GM21381 (cell line): ENCODE results near the gene FAR1.
"Not testable (repeated sequence)": the region's sequence is repeated elsewhere in the genome, so short reads cannot be mapped to it uniquely, and the experiment has no call there.

Experiments
- ATAC-seq: cut with Tn5 transposase; IDR thresholded peaks from one replicate; pipeline ENCODE4 v1.9.1; 2021; ENCODE audit warnings: mild to moderate bottlenecking, moderate library complexity; ENCODE audit not compliant: unreplicated experiment

FAR1 gene

GRCh38 chr11:13702071-13702470, 33.6 kb downstream of the FAR1 start:
- no peak for ATAC-seq

GRCh38 chr11:13705710-13706109, 37.2 kb downstream of the FAR1 start:
- ATAC-seq: no peak

- no peak for ATAC-seq
Observed at GRCh38 chr11:13713982-13714381, 45.5 kb downstream of the FAR1 start.

- ATAC-seq: no peak
Observed at GRCh38 chr11:13717331-13717730, 48.9 kb downstream of the FAR1 start.

GRCh38 chr11:13718394-13718793, 49.9 kb downstream of the FAR1 start:
- no peak for ATAC-seq

GRCh38 chr11:13720940-13721339, 52.5 kb downstream of the FAR1 start:
- no peak for ATAC-seq

- no peak for ATAC-seq
Observed at GRCh38 chr11:13721760-13722159, 53.3 kb downstream of the FAR1 start.

- ATAC-seq: no peak
Observed at GRCh38 chr11:13726456-13726855, 58.0 kb downstream of the FAR1 start.

GRCh38 chr11:13728076-13728475, 59.6 kb downstream of the FAR1 start:
- ATAC-seq: no peak

- ATAC-seq: no peak
Observed at GRCh38 chr11:13734530-13734929, 66.1 kb downstream of the FAR1 start.

- no peak for ATAC-seq
Observed at GRCh38 chr11:13745165-13745564, 76.7 kb downstream of the FAR1 start.

GRCh38 chr11:13753316-13753715, 84.8 kb downstream of the FAR1 start:
- not testable (repeated sequence) for ATAC-seq

- ATAC-seq: no peak
Observed at GRCh38 chr11:13759050-13759449, 90.6 kb downstream of the FAR1 start.

- no peak for ATAC-seq
Observed at GRCh38 chr11:13760115-13760514, 91.6 kb downstream of the FAR1 start.

GRCh38 chr11:13761250-13761649, 92.8 kb downstream of the FAR1 start:
- ATAC-seq: no peak

- ATAC-seq: no peak
Observed at GRCh38 chr11:13761716-13762115, 93.2 kb downstream of the FAR1 start.

- no peak for ATAC-seq
Observed at GRCh38 chr11:13762718-13763117, 94.2 kb downstream of the FAR1 start.

- no peak for ATAC-seq
Observed at GRCh38 chr11:13763341-13763740, 94.9 kb downstream of the FAR1 start.

- no peak for ATAC-seq
Observed at GRCh38 chr11:13765886-13766285, 97.4 kb downstream of the FAR1 start.

- ATAC-seq: no peak
Observed at GRCh38 chr11:13767471-13767870, 99.0 kb downstream of the FAR1 start.

GRCh38 chr11:13769188-13769587, 100.7 kb downstream of the FAR1 start:
- no peak for ATAC-seq

- no peak for ATAC-seq
Observed at GRCh38 chr11:13771151-13771550, 102.7 kb downstream of the FAR1 start.

GRCh38 chr11:13772223-13773046, 104.0 kb downstream of the FAR1 start:
- ATAC-seq: no peak
